Measurements from ENCODE around the gene ITFG2.
"Not testable (repeated sequence)": the region's sequence is repeated elsewhere in the genome, so short reads cannot be mapped to it uniquely, and the experiment has no call there.

The ITFG2 gene

GRCh38 chr12:2864198-2864597, 51.7 kb downstream of the ITFG2 start:
- DNase-seq, result no peak

DNA sequence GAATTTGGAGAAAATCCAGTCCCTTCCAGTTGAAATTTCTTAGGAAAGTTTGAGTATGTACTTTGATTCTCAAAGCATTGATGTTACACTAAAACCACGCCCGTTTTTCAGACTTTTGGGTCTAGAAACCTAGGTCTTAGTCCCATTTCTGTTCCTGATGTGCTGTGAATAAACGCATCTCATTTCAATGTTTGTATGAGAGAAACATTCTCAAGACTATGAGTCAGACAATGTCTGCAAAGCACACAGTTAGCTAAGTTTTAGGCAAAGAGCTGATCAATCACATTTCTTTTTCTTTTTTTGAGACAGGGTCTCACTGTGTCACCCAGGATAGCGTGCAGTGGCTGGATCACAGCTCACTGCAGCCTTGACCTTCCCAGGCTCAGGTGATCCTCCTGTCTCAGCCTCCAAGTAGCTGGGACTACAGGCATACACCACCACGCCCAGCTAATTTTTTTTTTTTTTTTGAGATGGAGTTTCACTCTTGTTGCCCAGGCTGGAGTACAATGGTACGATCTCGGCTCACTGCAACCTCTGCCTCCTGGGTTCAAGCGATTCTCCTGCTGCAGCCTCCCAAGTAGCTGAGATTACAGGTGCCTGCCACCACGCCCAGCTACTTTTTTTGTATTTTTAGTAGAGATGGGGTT, 56.6 kb downstream of the ITFG2 start:
- DNase-seq, result not testable (repeated sequence)

Measured in NCI-H446 treated with DMSO at 0.1 percent for 48 hours (cell line).